Measurements from ENCODE around the gene SIGLEC1.

DNA sequence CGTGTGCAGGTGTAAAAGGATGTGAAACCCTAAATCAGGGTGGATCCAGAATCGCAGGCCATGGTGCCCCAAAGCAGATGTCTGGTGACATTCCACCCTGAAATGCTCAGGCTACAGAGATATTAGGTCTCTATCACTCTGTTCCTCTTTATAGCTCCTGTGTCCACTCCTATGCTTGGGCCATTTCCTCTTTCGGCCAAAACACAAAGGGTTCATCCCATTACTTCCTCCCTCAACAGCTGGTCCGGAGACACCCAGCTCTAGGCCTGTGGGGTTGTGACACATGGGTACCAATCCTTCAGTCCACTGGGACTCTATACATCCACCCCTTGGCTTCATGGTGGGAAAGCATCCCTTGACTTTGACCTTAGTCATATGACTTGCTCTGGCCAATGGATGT lies 1.7 kb upstream of the SIGLEC1 start:
- TF ChIP-seq, protein P1, sequence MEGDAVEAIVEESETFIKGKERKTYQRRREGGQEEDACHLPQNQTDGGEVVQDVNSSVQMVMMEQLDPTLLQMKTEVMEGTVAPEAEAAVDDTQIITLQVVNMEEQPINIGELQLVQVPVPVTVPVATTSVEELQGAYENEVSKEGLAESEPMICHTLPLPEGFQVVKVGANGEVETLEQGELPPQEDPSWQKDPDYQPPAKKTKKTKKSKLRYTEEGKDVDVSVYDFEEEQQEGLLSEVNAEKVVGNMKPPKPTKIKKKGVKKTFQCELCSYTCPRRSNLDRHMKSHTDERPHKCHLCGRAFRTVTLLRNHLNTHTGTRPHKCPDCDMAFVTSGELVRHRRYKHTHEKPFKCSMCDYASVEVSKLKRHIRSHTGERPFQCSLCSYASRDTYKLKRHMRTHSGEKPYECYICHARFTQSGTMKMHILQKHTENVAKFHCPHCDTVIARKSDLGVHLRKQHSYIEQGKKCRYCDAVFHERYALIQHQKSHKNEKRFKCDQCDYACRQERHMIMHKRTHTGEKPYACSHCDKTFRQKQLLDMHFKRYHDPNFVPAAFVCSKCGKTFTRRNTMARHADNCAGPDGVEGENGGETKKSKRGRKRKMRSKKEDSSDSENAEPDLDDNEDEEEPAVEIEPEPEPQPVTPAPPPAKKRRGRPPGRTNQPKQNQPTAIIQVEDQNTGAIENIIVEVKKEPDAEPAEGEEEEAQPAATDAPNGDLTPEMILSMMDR (conservative IDR thresholded peaks at IDR 0.05; ENCODE audit: low read depth, low read length): no peak
- TF ChIP-seq EZH2 (IDR thresholded peaks at IDR 0.05; ENCODE audit: borderline replicate concordance, low read depth, low read length, poor library complexity, severe bottlenecking): no peak
